Measurements from ENCODE around the gene LSM3. TPM values are rescaled to one million over a fixed set of nuclear protein-coding genes. Genes with fewer than 3 reads are reported as not detected.

Gene LSM3
- total and polyA plus RNA-seq, 9 donors, result 10.5 to 13.8 (median 13.1) TPM

DNA sequence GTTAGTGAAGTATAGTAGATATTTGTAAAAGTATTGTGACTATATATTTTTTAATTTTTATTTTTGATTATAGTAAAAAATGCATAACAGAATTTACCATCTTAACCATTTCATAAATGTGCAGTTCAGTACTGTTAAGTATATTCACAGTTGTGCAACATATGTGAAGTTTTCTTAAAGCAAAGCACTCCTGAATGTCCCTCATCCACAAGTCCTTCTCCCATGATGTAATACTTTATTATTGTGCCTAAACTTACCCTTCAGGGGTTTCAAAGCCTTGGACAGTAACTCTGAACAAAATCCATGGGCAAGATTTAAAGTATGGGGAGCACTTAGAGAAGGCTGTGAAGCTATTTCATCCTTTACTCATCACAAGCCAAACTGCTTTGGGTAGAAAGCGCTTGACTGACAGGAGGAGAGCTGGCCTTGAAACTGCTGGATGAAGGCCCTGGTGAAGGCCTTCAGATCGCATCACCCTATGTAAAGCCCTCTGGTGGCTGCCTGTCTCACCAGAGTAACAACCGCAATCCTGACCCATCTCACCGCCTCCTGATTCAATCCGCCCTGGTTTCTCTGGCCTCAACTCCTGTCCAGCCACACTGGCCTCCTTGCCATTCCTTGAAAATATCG lies 28.0 kb downstream of the LSM3 start:
- no peak overlapping the region for H3K4me3 ChIP-seq (ENCODE audit: low read length)
- peaks cover 6% of the 10 kb centered on the region for H3K4me1 ChIP-seq (ENCODE audit: control insufficient read depth, insufficient read depth, low read length)
- H3K27ac ChIP-seq (ENCODE audit: low read length), result no peak overlapping the region
- H3K9me3 ChIP-seq (replicated peaks; ENCODE audit: control insufficient read depth, low read depth, low read length), result no peaks in the 10 kb centered on the region
- 92% methylated on average over 6 of the region's 6 CpGs for WGBS (ENCODE audit: insufficient coverage)
- no peak for DNase-seq
- H3K36me3 ChIP-seq (ENCODE audit: control insufficient read depth, insufficient read depth, low read length), result no peaks in the 10 kb centered on the region
- H3K27me3 ChIP-seq (ENCODE audit: control insufficient read depth, insufficient read depth, low read length), result peaks cover 2% of the 10 kb centered on the region

DNA sequence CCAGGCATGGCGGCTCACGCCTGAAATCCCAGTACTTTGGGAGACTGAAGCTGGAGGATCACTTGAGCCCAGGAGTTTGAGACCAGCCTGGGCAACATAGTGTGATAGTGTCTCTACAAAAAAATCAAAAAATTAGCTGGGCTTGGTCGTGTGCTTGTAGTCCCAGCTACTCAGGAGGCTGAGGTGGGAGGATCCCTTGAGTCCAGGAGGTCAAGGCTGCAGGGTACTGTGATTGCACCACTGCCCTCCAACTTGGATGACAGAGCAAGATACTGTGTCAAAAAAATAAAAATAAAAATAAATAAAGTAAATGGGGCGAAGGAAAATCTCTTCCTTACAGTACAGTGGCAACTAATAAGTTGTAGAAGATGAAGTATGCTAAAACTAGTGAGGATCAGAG lies 29.6 kb downstream of the LSM3 start:
- WGBS (ENCODE audit: insufficient coverage), result 73% methylated on average over 3 of the region's 4 CpGs
- H3K9me3 ChIP-seq (replicated peaks; ENCODE audit: control insufficient read depth, low read depth, low read length), result no peaks in the 10 kb centered on the region
- peaks cover 4% of the 10 kb centered on the region for H3K4me1 ChIP-seq (ENCODE audit: control insufficient read depth, insufficient read depth, low read length)
- H3K27me3 ChIP-seq (ENCODE audit: control insufficient read depth, insufficient read depth, low read length), result peaks cover 3% of the 10 kb centered on the region
- no peak overlapping the region for H3K4me3 ChIP-seq (ENCODE audit: low read length)
- H3K36me3 ChIP-seq (ENCODE audit: control insufficient read depth, insufficient read depth, low read length), result no peaks in the 10 kb centered on the region
- no peak for DNase-seq
- H3K27ac ChIP-seq (ENCODE audit: low read length), result no peak overlapping the region

DNA sequence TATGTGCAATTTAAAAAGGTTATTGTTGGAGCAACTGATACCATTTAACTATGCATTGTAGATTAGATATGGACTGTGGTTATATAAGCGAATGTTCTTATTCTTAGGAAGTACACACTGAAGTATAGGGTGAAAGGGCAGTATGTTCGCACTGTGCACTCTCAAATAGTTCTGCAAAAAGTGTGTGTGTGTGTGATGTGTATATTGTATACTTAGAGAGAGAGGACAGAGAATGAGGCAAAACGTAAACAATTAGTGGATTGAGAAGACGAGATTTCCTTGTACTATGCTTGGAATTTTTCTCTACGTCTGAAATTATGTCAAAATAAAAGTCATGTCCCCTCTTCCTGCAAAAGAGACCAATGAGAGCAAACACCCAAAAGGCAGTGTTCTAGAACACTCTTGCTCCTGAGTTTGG lies 30.4 kb downstream of the LSM3 start:
- DNase-seq, result no peak
- H3K4me3 ChIP-seq (ENCODE audit: low read length), result no peak overlapping the region
- no peaks in the 10 kb centered on the region for H3K36me3 ChIP-seq (ENCODE audit: control insufficient read depth, insufficient read depth, low read length)
- no peak overlapping the region for H3K27ac ChIP-seq (ENCODE audit: low read length)
- H3K4me1 ChIP-seq (ENCODE audit: control insufficient read depth, insufficient read depth, low read length), result peaks cover 4% of the 10 kb centered on the region
- H3K27me3 ChIP-seq (ENCODE audit: control insufficient read depth, insufficient read depth, low read length), result peaks cover 3% of the 10 kb centered on the region
- WGBS (ENCODE audit: insufficient coverage), result 77% methylated on average over 2 of the region's 5 CpGs
- H3K9me3 ChIP-seq (replicated peaks; ENCODE audit: control insufficient read depth, low read depth, low read length), result no peaks in the 10 kb centered on the region

DNA sequence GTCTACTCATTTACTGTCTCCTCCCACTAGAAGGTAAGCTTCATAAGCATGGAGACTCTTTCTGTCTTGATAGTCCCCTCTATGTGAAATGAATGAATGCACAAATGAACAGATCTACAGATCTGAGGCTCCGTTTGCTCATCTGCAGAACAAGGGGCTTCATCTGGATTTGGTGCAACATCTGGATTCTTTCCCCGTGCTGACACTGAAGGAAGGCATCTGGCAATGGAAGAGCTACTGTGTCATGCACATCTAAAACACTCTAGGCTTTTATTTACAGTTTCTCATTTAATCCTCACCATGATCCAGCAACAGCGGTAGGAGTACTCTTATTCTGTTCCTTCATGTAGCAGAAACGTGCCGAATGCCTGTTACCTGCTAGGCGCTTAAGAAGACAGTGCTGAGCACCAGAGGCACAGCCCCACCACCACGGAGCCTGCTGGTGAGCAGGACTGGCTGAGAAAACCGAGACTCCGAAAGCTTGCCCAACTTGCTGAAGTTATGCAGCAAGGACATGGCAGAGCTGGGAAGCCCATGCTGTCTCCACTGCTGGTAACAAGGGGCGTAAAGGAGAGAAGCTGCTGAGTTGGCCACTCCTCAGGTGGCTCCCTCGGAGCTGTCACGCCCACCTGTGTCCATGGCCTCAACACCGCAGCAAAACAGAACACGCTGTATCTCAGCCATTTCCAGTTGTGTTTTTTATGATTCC lies 31.1 kb downstream of the LSM3 start:
- H3K36me3 ChIP-seq (ENCODE audit: control insufficient read depth, insufficient read depth, low read length), result no peaks in the 10 kb centered on the region
- H3K27ac ChIP-seq (ENCODE audit: low read length), result no peak overlapping the region
- H3K9me3 ChIP-seq (replicated peaks; ENCODE audit: control insufficient read depth, low read depth, low read length), result no peaks in the 10 kb centered on the region
- DNase-seq, result no peak
- H3K27me3 ChIP-seq (ENCODE audit: control insufficient read depth, insufficient read depth, low read length), result peaks cover 3% of the 10 kb centered on the region
- WGBS (ENCODE audit: insufficient coverage), result 53% methylated on average over 8 of the region's 14 CpGs
- no peak overlapping the region for H3K4me3 ChIP-seq (ENCODE audit: low read length)
- H3K4me1 ChIP-seq (ENCODE audit: control insufficient read depth, insufficient read depth, low read length), result peaks cover 3% of the 10 kb centered on the region

DNA sequence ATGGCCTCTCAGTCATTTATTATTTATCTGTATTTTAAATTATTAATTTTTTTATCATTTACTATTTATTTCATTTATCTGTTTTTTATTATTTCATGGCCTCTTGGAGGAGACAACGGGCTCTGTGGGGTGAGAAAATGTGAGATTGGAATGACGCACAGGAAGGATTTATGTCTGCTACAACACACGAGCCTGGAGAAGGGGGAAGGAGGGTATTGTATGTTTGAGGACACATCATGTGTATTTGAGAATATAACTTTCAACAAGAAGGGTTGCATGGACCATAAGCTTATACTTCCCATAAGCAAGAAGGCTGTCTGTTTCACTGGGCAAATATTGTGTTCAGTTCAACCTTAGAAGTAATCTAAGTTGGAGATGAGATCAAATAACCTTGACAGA lies 31.7 kb downstream of the LSM3 start:
- Histone ChIP-seq H3K9me3 (replicated peaks; ENCODE audit: control insufficient read depth, low read depth, low read length) (no peaks in the 10 kb centered on the region), H3K27me3 (ENCODE audit: control insufficient read depth, insufficient read depth, low read length) (peaks cover 3% of the 10 kb centered on the region), H3K4me1 (ENCODE audit: control insufficient read depth, insufficient read depth, low read length) (no peaks in the 10 kb centered on the region), H3K4me3 (ENCODE audit: low read length) (no peak overlapping the region), H3K27ac (ENCODE audit: low read length) (no peak overlapping the region), H3K36me3 (ENCODE audit: control insufficient read depth, insufficient read depth, low read length) (no peaks in the 10 kb centered on the region)
- no peak for DNase-seq
- no CpG with 5 or more reads among the region's 3 CpGs for WGBS (ENCODE audit: insufficient coverage)

DNA sequence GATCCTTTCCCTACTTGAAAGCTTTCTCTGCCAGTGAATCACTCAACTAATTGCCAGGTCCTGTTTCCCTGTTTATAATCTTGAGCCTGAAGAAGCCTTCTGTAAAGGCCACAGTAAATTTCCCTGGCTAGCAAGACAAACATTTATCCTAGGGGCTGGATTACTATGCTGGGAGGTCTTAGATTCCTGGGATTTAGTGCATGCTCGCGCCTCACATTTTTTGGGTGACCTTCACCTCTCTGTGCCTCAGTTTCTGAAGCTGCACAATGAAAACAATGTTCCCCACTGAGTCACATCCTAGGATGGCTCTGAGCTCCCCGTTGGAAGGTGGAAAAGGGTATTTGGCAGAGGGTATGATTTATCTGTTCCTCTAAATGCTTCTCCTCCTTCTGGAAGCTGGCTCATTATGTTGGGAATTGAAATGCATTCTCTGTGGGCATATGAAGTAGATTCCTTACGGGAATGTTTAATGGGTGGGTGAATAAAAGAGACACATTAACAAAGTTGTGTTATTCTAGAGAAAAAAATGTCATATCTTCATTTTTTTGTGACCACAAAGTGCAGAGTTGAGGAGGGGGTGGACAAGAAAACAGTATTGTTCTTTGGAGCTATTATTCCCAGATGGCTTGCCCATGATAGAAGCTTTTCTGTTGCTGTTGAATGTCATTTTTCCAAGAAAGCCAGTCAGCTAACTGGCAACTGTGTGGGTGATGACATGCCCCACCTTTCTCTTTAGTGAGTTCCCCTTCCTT lies 32.4 kb downstream of the LSM3 start:
- Histone ChIP-seq H3K4me1 (ENCODE audit: control insufficient read depth, insufficient read depth, low read length) (no peaks in the 10 kb centered on the region), H3K36me3 (ENCODE audit: control insufficient read depth, insufficient read depth, low read length) (no peaks in the 10 kb centered on the region), H3K27ac (ENCODE audit: low read length) (no peak overlapping the region), H3K9me3 (replicated peaks; ENCODE audit: control insufficient read depth, low read depth, low read length) (no peaks in the 10 kb centered on the region), H3K27me3 (ENCODE audit: control insufficient read depth, insufficient read depth, low read length) (peaks cover 3% of the 10 kb centered on the region), H3K4me3 (ENCODE audit: low read length) (no peak overlapping the region)
- DNase-seq, result no peak
- 20% methylated on average over 1 of the region's 4 CpGs for WGBS (ENCODE audit: insufficient coverage)

DNA sequence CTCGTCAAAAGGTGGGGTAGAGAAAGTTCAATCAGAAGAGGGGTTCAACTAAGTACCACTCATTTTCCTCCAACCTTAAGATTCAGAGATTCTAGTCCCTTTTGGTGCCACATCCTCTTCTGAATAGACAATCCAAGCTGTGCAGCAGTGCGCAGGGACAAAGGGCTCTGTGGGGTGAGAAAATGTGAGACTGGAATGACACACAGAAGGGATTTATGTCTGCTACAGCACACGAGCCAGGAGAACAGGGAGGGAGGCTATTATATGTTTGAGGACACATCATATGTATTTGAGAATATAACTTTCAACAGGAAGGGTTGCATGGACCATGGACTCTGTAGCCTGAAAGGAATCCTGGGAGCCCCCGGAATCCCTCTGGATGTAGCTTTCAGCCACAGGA lies 33.0 kb downstream of the LSM3 start:
- Histone ChIP-seq H3K27me3 (ENCODE audit: control insufficient read depth, insufficient read depth, low read length) (peaks cover 3% of the 10 kb centered on the region), H3K27ac (ENCODE audit: low read length) (no peak overlapping the region), H3K4me1 (ENCODE audit: control insufficient read depth, insufficient read depth, low read length) (no peaks in the 10 kb centered on the region), H3K9me3 (replicated peaks; ENCODE audit: control insufficient read depth, low read depth, low read length) (no peaks in the 10 kb centered on the region), H3K4me3 (ENCODE audit: low read length) (no peak overlapping the region), H3K36me3 (ENCODE audit: control insufficient read depth, insufficient read depth, low read length) (no peaks in the 10 kb centered on the region)
- 79% methylated on average over 2 of the region's 4 CpGs for WGBS (ENCODE audit: insufficient coverage)
- DNase-seq, result no peak

DNA sequence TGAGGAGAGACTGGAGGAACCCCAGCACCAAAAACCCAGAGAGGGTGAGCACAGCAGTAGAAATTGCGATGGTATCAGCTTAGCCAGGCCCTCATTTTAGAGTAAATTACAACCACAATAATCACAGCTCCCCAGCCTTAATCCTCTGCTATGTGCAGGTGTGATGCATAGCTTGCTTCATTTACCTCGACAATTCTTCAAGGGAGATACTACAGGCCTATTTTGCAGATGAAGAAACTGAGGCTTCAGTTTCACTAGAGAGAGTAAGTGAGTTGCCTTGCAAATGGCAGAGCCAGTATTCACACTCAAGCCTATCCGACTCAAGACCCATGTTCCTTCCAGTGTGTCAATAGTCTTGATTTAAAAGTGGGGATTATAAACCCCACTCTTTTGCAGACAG lies 33.4 kb downstream of the LSM3 start:
- no peak overlapping the region for H3K4me3 ChIP-seq (ENCODE audit: low read length)
- H3K36me3 ChIP-seq (ENCODE audit: control insufficient read depth, insufficient read depth, low read length), result no peaks in the 10 kb centered on the region
- no peak overlapping the region for H3K27ac ChIP-seq (ENCODE audit: low read length)
- H3K4me1 ChIP-seq (ENCODE audit: control insufficient read depth, insufficient read depth, low read length), result peaks cover 4% of the 10 kb centered on the region
- WGBS (ENCODE audit: insufficient coverage), result no CpG with 5 or more reads among the region's 3 CpGs
- no peaks in the 10 kb centered on the region for H3K9me3 ChIP-seq (replicated peaks; ENCODE audit: control insufficient read depth, low read depth, low read length)
- peaks cover 3% of the 10 kb centered on the region for H3K27me3 ChIP-seq (ENCODE audit: control insufficient read depth, insufficient read depth, low read length)
- no peak for DNase-seq

DNA sequence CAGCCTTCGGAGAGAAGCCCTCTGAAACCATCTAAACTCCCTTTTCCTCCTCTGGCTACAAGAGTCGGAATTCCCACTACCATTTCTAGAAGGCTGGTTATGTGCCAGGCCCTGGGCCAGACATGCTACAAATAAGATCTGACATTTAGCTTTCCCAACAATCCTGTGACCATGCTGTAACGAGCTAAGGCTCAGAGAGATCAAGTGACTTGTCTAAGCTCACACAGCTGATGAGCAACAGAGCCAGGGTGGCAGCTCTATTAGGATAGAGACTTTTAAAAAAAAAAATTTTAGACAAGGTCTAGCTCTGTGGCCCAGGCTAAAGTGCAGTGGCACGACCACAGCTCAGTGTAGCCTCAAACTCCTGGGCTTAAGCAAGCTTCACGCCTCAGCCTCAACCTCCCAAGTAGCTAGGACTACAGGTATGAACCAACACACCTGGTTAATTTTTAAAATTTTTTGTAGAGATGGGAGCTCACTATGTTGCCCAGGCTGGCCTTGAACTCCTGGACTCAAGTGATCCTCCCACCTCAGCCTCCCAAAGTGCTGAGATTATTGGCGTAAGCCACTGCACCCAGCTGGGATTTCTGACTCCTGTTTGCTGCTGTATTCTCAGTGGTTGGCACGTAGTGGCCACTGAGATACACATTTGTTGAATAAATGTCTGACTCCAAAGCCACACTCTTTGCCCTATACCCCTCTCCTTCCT lies 34.6 kb downstream of the LSM3 start:
- H3K4me1 ChIP-seq (ENCODE audit: control insufficient read depth, insufficient read depth, low read length), result peaks cover 4% of the 10 kb centered on the region
- H3K4me3 ChIP-seq (ENCODE audit: low read length), result no peak overlapping the region
- 71% methylated on average over 4 of the region's 7 CpGs for WGBS (ENCODE audit: insufficient coverage)
- no peak for DNase-seq
- H3K36me3 ChIP-seq (ENCODE audit: control insufficient read depth, insufficient read depth, low read length), result no peaks in the 10 kb centered on the region
- H3K27ac ChIP-seq (ENCODE audit: low read length), result no peak overlapping the region
- no peaks in the 10 kb centered on the region for H3K9me3 ChIP-seq (replicated peaks; ENCODE audit: control insufficient read depth, low read depth, low read length)
- H3K27me3 ChIP-seq (ENCODE audit: control insufficient read depth, insufficient read depth, low read length), result peaks cover 3% of the 10 kb centered on the region

DNA sequence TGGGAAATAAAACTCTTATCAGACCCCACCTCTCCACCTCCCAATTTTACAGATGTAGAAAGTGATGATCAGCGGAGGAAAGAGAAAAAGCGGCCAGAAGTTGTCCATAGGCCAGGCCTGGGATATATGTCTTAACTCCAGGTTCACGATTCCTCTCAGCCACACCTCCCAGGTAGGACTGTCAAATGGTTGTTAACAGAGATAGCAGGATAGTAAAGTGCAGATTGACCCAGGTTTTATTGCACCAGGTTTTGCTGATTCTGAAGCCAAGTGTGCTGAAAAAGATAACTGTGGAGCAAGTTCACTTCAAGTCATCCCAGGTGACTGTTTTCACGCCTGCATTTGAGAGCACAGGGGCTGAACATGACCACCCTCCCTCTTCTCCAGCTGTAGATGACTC lies 36.1 kb downstream of the LSM3 start:
- Histone ChIP-seq H3K27ac (ENCODE audit: low read length) (no peak overlapping the region), H3K9me3 (replicated peaks; ENCODE audit: control insufficient read depth, low read depth, low read length) (no peaks in the 10 kb centered on the region), H3K4me1 (ENCODE audit: control insufficient read depth, insufficient read depth, low read length) (peaks cover 4% of the 10 kb centered on the region), H3K4me3 (ENCODE audit: low read length) (no peak overlapping the region), H3K36me3 (ENCODE audit: control insufficient read depth, insufficient read depth, low read length) (no peaks in the 10 kb centered on the region), H3K27me3 (ENCODE audit: control insufficient read depth, insufficient read depth, low read length) (peaks cover 3% of the 10 kb centered on the region)
- WGBS (ENCODE audit: insufficient coverage), result no CpG with 5 or more reads among the region's 4 CpGs
- DNase-seq, result no peak

All from muscle of leg (tissue), 11 donors.